Dendritic cell treated with granulocyte-macrophage colony-stimulating factor and Interleukin-4, amounts not matched to agents 40 ng/mL and 50 ng/mL, for 4 days (primary cell): Measurements from ENCODE around the gene DDAH2.
A peak's percentile ranks its signal among the peaks of the same experiment; 100 is the strongest.
"Not testable (repeated sequence)": the region's sequence is repeated elsewhere in the genome, so short reads cannot be mapped to it uniquely, and the experiment has no call there.

Experiments used
- H3K27ac Mint-ChIP-seq: one replicate; pipeline ENCODE4 v1.8.0; 2022; ENCODE audit warnings: mild to moderate bottlenecking, mixed read lengths
- H3K27me3 Mint-ChIP-seq: one replicate; pipeline ENCODE4 v1.8.0; 2022; ENCODE audit warnings: mild to moderate bottlenecking, mixed read lengths
- H3K36me3 Mint-ChIP-seq: one replicate; pipeline ENCODE4 v1.8.0; 2022; ENCODE audit warnings: low read depth, mixed read lengths
- H3K4me1 Mint-ChIP-seq: one replicate; pipeline ENCODE4 v1.8.0; 2022; ENCODE audit warnings: low read depth, mixed read lengths
- H3K4me3 Mint-ChIP-seq: one replicate; pipeline ENCODE4 v1.8.0; 2022; ENCODE audit warnings: mild to moderate bottlenecking, moderate library complexity, mixed read lengths
- H3K9me3 Mint-ChIP-seq: one replicate; pipeline ENCODE4 v1.8.0; 2022; ENCODE audit warnings: mixed read lengths
- intact Hi-C: fragments of 100-400 bp; cut with micrococcal nuclease; formaldehyde crosslinking; loops from one replicate; pipeline ENCODE4 v1.15.0; 2022

Gene DDAH2

GRCh38 chr6:31720196-31720770 lies 8.8 kb downstream of the DDAH2 start:
- intact Hi-C loops: no loop called here
- peaks cover 21% of the 10 kb centered on the region for H3K27me3 Mint-ChIP-seq
- H3K4me1 Mint-ChIP-seq: peaks cover 30% of the 10 kb centered on the region

GRCh38 chr6:31719001-31719400 lies 10.1 kb downstream of the DDAH2 start:
- Mint-ChIP-seq H3K36me3 (peaks cover 3% of the 10 kb centered on the region), H3K4me1 (peaks cover 22% of the 10 kb centered on the region), H3K4me3 (no peak overlapping the region), H3K27me3 (peaks cover 15% of the 10 kb centered on the region), H3K9me3 (no peaks in the 10 kb centered on the region), H3K27ac (no peak overlapping the region)
- intact Hi-C loops: no loop called here

More at GRCh38 chr6:31720196-31720770, 8.8 kb downstream of the DDAH2 start:
- H3K4me3 Mint-ChIP-seq: no peak overlapping the region
- H3K36me3 Mint-ChIP-seq: peaks cover 15% of the 10 kb centered on the region
- no peak overlapping the region for H3K27ac Mint-ChIP-seq
- H3K9me3 Mint-ChIP-seq: no peaks in the 10 kb centered on the region

- no peak overlapping the region for H3K27ac Mint-ChIP-seq
- intact Hi-C loops: no loop called here
- peaks cover 8% of the 10 kb centered on the region for H3K27me3 Mint-ChIP-seq
- H3K36me3 Mint-ChIP-seq: no peaks in the 10 kb centered on the region
- H3K4me1 Mint-ChIP-seq: peaks cover 18% of the 10 kb centered on the region
- H3K4me3 Mint-ChIP-seq: no peak overlapping the region
- H3K9me3 Mint-ChIP-seq: no peaks in the 10 kb centered on the region
These were observed 10.8 kb downstream of the DDAH2 start for GRCh38 chr6:31718265-31718664.

GRCh38 chr6:31717499-31718222 lies 11.4 kb downstream of the DDAH2 start:
- intact Hi-C loops: no loop called here
- no peaks in the 10 kb centered on the region for H3K9me3 Mint-ChIP-seq
- H3K4me1 Mint-ChIP-seq: peaks cover 15% of the 10 kb centered on the region
- H3K27ac Mint-ChIP-seq: no peak overlapping the region
- no peak overlapping the region for H3K4me3 Mint-ChIP-seq
- peaks cover 6% of the 10 kb centered on the region for H3K27me3 Mint-ChIP-seq
- H3K36me3 Mint-ChIP-seq: no peaks in the 10 kb centered on the region

- no peaks in the 10 kb centered on the region for H3K9me3 Mint-ChIP-seq
- H3K36me3 Mint-ChIP-seq: no peaks in the 10 kb centered on the region
- peak within 1 kb of the TSS; percentile 43 for H3K27ac Mint-ChIP-seq
- intact Hi-C loops: no loop called here
- no peak within 1 kb of the TSS for H3K4me3 Mint-ChIP-seq
- no peaks in the 10 kb centered on the region for H3K27me3 Mint-ChIP-seq
- peaks cover 33% of the 10 kb centered on the region for H3K4me1 Mint-ChIP-seq
These were observed 13.8 kb downstream of the DDAH2 start, which contains the start of gene LY6G6D for GRCh38 chr6:31715022-31715958. TSS of gene LY6G6D (plus strand) at chr6:31715348. CDS start at chr6:31715356, 8 bp downstream.

GRCh38 chr6:31713991-31714684 lies 15.0 kb downstream of the DDAH2 start:
- Mint-ChIP-seq H3K36me3 (no peaks in the 10 kb centered on the region), H3K27ac (peak overlapping the region; percentile 43), H3K27me3 (no peaks in the 10 kb centered on the region), H3K4me3 (no peak overlapping the region), H3K4me1 (peaks cover 34% of the 10 kb centered on the region), H3K9me3 (no peaks in the 10 kb centered on the region)
- intact Hi-C loops: no loop called here

GRCh38 chr6:31713465-31713864 lies 15.6 kb downstream of the DDAH2 start:
- Mint-ChIP-seq H3K27ac (peak overlapping the region; percentile 43), H3K27me3 (no peaks in the 10 kb centered on the region), H3K36me3 (no peaks in the 10 kb centered on the region), H3K4me1 (peaks cover 34% of the 10 kb centered on the region), H3K9me3 (no peaks in the 10 kb centered on the region), H3K4me3 (no peak overlapping the region)
- intact Hi-C loops: no loop called here

- Mint-ChIP-seq H3K27ac (peak overlapping the region; percentile 66), H3K4me3 (no peak overlapping the region), H3K36me3 (no peaks in the 10 kb centered on the region), H3K9me3 (no peaks in the 10 kb centered on the region), H3K4me1 (peaks cover 41% of the 10 kb centered on the region), H3K27me3 (no peaks in the 10 kb centered on the region)
- intact Hi-C loops: no loop called here
These were observed 16.8 kb downstream of the DDAH2 start for GRCh38 chr6:31712296-31712695.

- intact Hi-C loops: no loop called here
- Mint-ChIP-seq H3K9me3 (no peaks in the 10 kb centered on the region), H3K4me1 (peaks cover 45% of the 10 kb centered on the region), H3K27ac (peak overlapping the region; percentile 66), H3K4me3 (peak overlapping the region; percentile 39), H3K36me3 (no peaks in the 10 kb centered on the region), H3K27me3 (no peaks in the 10 kb centered on the region)
These were observed 17.9 kb downstream of the DDAH2 start for GRCh38 chr6:31711233-31711632.

GRCh38 chr6:31710523-31711219 lies 18.4 kb downstream of the DDAH2 start:
- H3K27me3 Mint-ChIP-seq: no peaks in the 10 kb centered on the region
- no peaks in the 10 kb centered on the region for H3K9me3 Mint-ChIP-seq
- H3K4me1 Mint-ChIP-seq: peaks cover 45% of the 10 kb centered on the region
- H3K36me3 Mint-ChIP-seq: no peaks in the 10 kb centered on the region
- peak overlapping the region; percentile 66 for H3K27ac Mint-ChIP-seq
- H3K4me3 Mint-ChIP-seq: peak overlapping the region; percentile 39
- intact Hi-C loops: no loop called here

GRCh38 chr6:31709157-31709556 lies 19.9 kb downstream of the DDAH2 start:
- intact Hi-C loops, H3K9me3 Mint-ChIP-seq, H3K36me3 Mint-ChIP-seq, H3K27me3 Mint-ChIP-seq, H3K4me3 Mint-ChIP-seq, H3K27ac Mint-ChIP-seq: not testable (repeated sequence)
- peaks cover 42% of the 10 kb centered on the region for H3K4me1 Mint-ChIP-seq

- Mint-ChIP-seq H3K27ac (no peak overlapping the region), H3K4me1 (peaks cover 44% of the 10 kb centered on the region), H3K9me3 (no peaks in the 10 kb centered on the region), H3K27me3 (no peaks in the 10 kb centered on the region), H3K36me3 (peaks cover 3% of the 10 kb centered on the region), H3K4me3 (no peak overlapping the region)
- intact Hi-C loops: no loop called here
These were observed 20.9 kb downstream of the DDAH2 start for GRCh38 chr6:31708224-31708623.

- H3K4me1 Mint-ChIP-seq: peaks cover 45% of the 10 kb centered on the region
- H3K27ac Mint-ChIP-seq: peak overlapping the region; percentile 26
- peaks cover 8% of the 10 kb centered on the region for H3K36me3 Mint-ChIP-seq
- H3K4me3 Mint-ChIP-seq: no peak overlapping the region
- intact Hi-C loops: no loop called here
- no peaks in the 10 kb centered on the region for H3K27me3 Mint-ChIP-seq
- no peaks in the 10 kb centered on the region for H3K9me3 Mint-ChIP-seq
These were observed 21.4 kb downstream of the DDAH2 start for GRCh38 chr6:31707701-31708100.
